HCT116 (cell line): ENCODE results near the gene TRIM31.

Source experiments
- EZH2 ChIP-seq: fragments of 200-600 bp; sonication (generic); IDR thresholded peaks from 2 replicates; pipeline ENCODE4 v1.6.1; 2017; ENCODE audit warnings: antibody characterized with exemption, mixed run types
- POLR2A ChIP-seq: IDR thresholded peaks from 2 replicates; pipeline ENCODE4 v1.7.0; 2011; ENCODE audit warnings: borderline replicate concordance; ENCODE audit not compliant: insufficient read depth, insufficient read length; ENCODE audit errors: extremely low read depth
- SRF ChIP-seq: IDR thresholded peaks from 2 replicates; pipeline ENCODE4 v1.6.1; 2012; ENCODE audit warnings: low read depth
- TF ChIP-seq, protein P1 (sequence below), 3 experiments: fragments of 200-600 bp in 1 of 3; sonication (generic) in 1 of 3; IDR thresholded peaks in 2 of 3; conservative IDR thresholded peaks in 1 of 3; 2 replicates each; pipeline ENCODE4 v1.5.1; 2012 to 2017; ENCODE audit warnings: low read depth in 2 of 3, low read length in 2 of 3, antibody characterized with exemption in 1 of 3, borderline replicate concordance in 1 of 3, control low read depth in 1 of 3, mild to moderate bottlenecking in 1 of 3, mixed read lengths in 1 of 3, mixed run types in 1 of 3, moderate library complexity in 1 of 3; ENCODE audit not compliant: insufficient read depth in 1 of 3

DNA sequence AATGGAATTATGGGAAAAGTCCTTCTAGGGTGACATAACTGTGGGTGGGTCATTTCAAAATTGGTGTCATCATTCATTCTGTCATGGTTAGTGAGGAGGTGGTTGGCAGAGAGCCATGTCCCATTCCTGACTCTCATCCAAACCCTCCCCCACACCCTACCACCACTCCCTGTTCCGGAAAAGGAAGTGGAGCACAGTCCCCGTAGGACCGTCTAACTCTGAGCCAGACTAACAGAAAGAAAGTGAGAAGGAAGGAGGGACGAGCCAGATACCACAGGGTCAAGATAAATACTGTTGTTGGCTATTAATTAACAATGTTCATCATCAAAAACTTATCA is 43.3 kb upstream of the TRIM31 start:
- TF ChIP-seq, protein P1, sequence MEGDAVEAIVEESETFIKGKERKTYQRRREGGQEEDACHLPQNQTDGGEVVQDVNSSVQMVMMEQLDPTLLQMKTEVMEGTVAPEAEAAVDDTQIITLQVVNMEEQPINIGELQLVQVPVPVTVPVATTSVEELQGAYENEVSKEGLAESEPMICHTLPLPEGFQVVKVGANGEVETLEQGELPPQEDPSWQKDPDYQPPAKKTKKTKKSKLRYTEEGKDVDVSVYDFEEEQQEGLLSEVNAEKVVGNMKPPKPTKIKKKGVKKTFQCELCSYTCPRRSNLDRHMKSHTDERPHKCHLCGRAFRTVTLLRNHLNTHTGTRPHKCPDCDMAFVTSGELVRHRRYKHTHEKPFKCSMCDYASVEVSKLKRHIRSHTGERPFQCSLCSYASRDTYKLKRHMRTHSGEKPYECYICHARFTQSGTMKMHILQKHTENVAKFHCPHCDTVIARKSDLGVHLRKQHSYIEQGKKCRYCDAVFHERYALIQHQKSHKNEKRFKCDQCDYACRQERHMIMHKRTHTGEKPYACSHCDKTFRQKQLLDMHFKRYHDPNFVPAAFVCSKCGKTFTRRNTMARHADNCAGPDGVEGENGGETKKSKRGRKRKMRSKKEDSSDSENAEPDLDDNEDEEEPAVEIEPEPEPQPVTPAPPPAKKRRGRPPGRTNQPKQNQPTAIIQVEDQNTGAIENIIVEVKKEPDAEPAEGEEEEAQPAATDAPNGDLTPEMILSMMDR (IDR thresholded peaks at IDR 0.05 in 2 of 3, conservative IDR thresholded peaks at IDR 0.05 in 1 of 3; ENCODE audit: borderline replicate concordance in 1 of 3, insufficient read depth in 1 of 3, low read depth in 2 of 3, low read length in 2 of 3): no peak
- peak; percentile 73; the same call in 1 of the 2 replicates for TF ChIP-seq SRF
- no peak for TF ChIP-seq POLR2A
- no peak for TF ChIP-seq EZH2
